Activated T-helper 1 cell treated with anti-CD3 and anti-CD28 coated beads, Interleukin-12 subunit alpha, Interleukin-12 subunit beta, Interleukin-2, Interleukin-4 antibody, amounts not matched to agents 30 ng/mL and 10 ng/mL and 1 ng/mL, durations not matched to agents 14 hours and 24 hours and 36 hours (primary cell): ENCODE data around the gene TANGO2. TPM values are rescaled to one million over a fixed set of nuclear protein-coding genes. Genes with fewer than 3 reads are reported as not detected.

Experiments
- DNase-seq: peaks from one replicate; pipeline ENCODE4 v3.0.0; 2021; ENCODE audit warnings: low spot score
- H3K27ac Mint-ChIP-seq: one replicate; pipeline ENCODE4 v1.8.0; 2021; ENCODE audit warnings: mild to moderate bottlenecking, mixed read lengths
- H3K27me3 Mint-ChIP-seq: one replicate; pipeline ENCODE4 v1.8.0; 2022; ENCODE audit warnings: mild to moderate bottlenecking, moderate library complexity, mixed read lengths; ENCODE audit not compliant: insufficient read depth
- H3K36me3 Mint-ChIP-seq: one replicate; pipeline ENCODE4 v1.8.0; 2021; ENCODE audit warnings: low read depth, mixed read lengths
- H3K4me1 Mint-ChIP-seq: one replicate; pipeline ENCODE4 v1.8.0; 2021; ENCODE audit warnings: low read depth, mixed read lengths
- H3K4me3 Mint-ChIP-seq: one replicate; pipeline ENCODE4 v1.8.0; 2021; ENCODE audit warnings: mild to moderate bottlenecking, moderate library complexity, mixed read lengths
- H3K9me3 Mint-ChIP-seq: one replicate; pipeline ENCODE4 v1.8.0; 2021; ENCODE audit warnings: mixed read lengths
- intact Hi-C: fragments of 100-400 bp; cut with micrococcal nuclease; formaldehyde crosslinking; loops from one replicate; pipeline ENCODE4 v1.15.1; 2024
- total RNA-seq: library from RNA; stranded (reverse); gene quantifications from 2 replicates; pipeline ENCODE4 v1.2.3, GENCODE V29; 2022

TANGO2 gene
- total RNA-seq, 1 donor from 2014 or later, result 29.2 TPM

DNA sequence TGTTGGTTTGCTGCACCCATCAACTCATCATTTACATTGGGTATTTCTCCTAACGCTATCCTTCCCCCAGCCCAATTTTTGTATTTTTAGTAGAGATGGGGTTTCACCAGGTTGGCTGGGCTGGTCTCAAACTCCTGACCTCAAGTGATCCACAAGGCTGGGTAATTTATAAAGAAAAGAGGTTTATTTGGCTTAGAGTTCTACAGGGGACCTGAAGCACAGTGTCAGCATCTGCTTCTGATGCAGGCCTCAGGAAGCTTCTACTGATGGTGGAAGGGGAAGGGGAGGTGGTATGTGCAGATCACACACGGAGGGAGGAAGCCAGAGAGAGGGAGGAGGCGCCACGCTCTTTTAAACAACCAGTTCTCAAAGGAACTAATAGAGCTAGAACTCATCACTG is 25.8 kb downstream of the TANGO2 start:
- no peak overlapping the region for H3K4me3 Mint-ChIP-seq
- no peak overlapping the region for H3K27ac Mint-ChIP-seq
- H3K36me3 Mint-ChIP-seq, result peaks cover 38% of the 10 kb centered on the region

DNA sequence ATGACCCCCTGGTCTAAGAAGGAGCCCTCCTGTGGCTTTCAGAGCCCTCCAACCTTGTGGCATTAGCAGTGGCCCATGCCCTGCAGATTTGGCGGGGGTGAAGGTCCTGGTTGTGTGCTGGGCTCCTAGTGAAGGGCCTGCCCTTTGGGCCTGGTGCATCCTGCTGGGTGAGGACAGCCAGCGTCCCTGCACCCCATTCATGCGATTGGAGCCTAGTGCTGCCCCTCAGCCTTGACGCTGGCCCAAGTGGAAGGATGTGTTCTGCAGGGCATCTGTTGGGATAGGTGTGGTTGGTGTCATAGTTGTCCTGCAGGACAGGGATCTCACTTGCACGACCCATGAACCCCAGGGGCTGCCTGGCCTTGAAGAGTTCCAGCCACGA is 31.0 kb downstream of the TANGO2 start:
- intact Hi-C loops, result no loop called here
- Mint-ChIP-seq H3K27ac (no peak overlapping the region), H3K4me3 (no peak overlapping the region), H3K9me3 (peaks cover 13% of the 10 kb centered on the region), H3K36me3 (peaks cover 28% of the 10 kb centered on the region), H3K27me3 (no peaks in the 10 kb centered on the region), H3K4me1 (no peaks in the 10 kb centered on the region)
- no peak for DNase-seq

More for the DNA sequence above, 25.8 kb downstream of the TANGO2 start:
- Mint-ChIP-seq H3K9me3 (peaks cover 16% of the 10 kb centered on the region), H3K27me3 (no peaks in the 10 kb centered on the region), H3K4me1 (no peaks in the 10 kb centered on the region)
- intact Hi-C loops, result no loop called here
- no peak for DNase-seq

GRCh38 chr22:20052309-20053259 is 31.7 kb downstream of the TANGO2 start:
- Mint-ChIP-seq H3K27me3 (no peaks in the 10 kb centered on the region), H3K27ac (no peak overlapping the region), H3K36me3 (peaks cover 23% of the 10 kb centered on the region), H3K4me1 (no peaks in the 10 kb centered on the region), H3K9me3 (peaks cover 12% of the 10 kb centered on the region), H3K4me3 (no peak overlapping the region)
- no peak for DNase-seq
- intact Hi-C loops, result no loop called here

- Mint-ChIP-seq H3K4me3 (no peak overlapping the region), H3K4me1 (no peaks in the 10 kb centered on the region), H3K9me3 (peaks cover 6% of the 10 kb centered on the region), H3K27me3 (no peaks in the 10 kb centered on the region), H3K27ac (no peak overlapping the region), H3K36me3 (peaks cover 17% of the 10 kb centered on the region)
- intact Hi-C loops, result no loop called here
- DNase-seq, result no peak
These were observed 32.6 kb downstream of the TANGO2 start for GRCh38 chr22:20053407-20054033.

GRCh38 chr22:20054034-20054427 is 33.1 kb downstream of the TANGO2 start:
- H3K9me3 Mint-ChIP-seq, result peaks cover 2% of the 10 kb centered on the region
- intact Hi-C loops, result no loop called here
- no peak overlapping the region for H3K4me3 Mint-ChIP-seq
- no peaks in the 10 kb centered on the region for H3K27me3 Mint-ChIP-seq
- H3K4me1 Mint-ChIP-seq, result peaks cover 4% of the 10 kb centered on the region
- no peak overlapping the region for H3K27ac Mint-ChIP-seq
- H3K36me3 Mint-ChIP-seq, result peaks cover 17% of the 10 kb centered on the region
- DNase-seq, result no peak

GRCh38 chr22:20054485-20054884 is 33.6 kb downstream of the TANGO2 start:
- H3K27ac Mint-ChIP-seq, result no peak overlapping the region
- H3K4me3 Mint-ChIP-seq, result no peak overlapping the region
- no peak for DNase-seq
- no peaks in the 10 kb centered on the region for H3K27me3 Mint-ChIP-seq
- intact Hi-C loops, result no loop called here
- H3K4me1 Mint-ChIP-seq, result peaks cover 9% of the 10 kb centered on the region
- no peaks in the 10 kb centered on the region for H3K9me3 Mint-ChIP-seq
- H3K36me3 Mint-ChIP-seq, result peaks cover 15% of the 10 kb centered on the region

DNA sequence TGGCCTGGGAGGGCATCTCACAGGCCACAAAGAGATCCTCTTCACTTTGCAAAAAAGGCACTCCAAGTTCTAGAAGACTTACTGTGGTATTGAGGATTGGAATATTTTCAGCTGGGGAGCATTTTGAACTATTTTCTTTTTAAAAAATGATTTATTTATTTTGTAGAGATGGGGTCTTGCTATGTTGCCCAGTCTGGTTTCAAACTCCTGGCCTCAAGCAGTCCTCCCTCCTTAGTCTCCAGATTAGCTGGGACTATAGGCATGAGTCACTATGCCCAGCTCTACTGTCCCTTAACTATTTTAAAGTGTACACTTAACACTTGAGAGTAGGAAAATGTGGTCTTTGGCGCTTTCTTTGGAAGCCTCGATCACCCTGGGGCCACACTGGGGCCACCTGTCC is 34.2 kb downstream of the TANGO2 start:
- no peak overlapping the region for H3K27ac Mint-ChIP-seq
- no peak for DNase-seq
- intact Hi-C loops, result no loop called here
- peaks cover 13% of the 10 kb centered on the region for H3K36me3 Mint-ChIP-seq
- no peaks in the 10 kb centered on the region for H3K9me3 Mint-ChIP-seq
- H3K4me1 Mint-ChIP-seq, result peaks cover 12% of the 10 kb centered on the region
- H3K4me3 Mint-ChIP-seq, result no peak overlapping the region
- H3K27me3 Mint-ChIP-seq, result no peaks in the 10 kb centered on the region

GRCh38 chr22:20055654-20056053 is 34.7 kb downstream of the TANGO2 start:
- Mint-ChIP-seq H3K27ac (no peak overlapping the region), H3K9me3 (no peaks in the 10 kb centered on the region), H3K4me1 (peaks cover 12% of the 10 kb centered on the region), H3K4me3 (no peak overlapping the region), H3K27me3 (no peaks in the 10 kb centered on the region), H3K36me3 (peaks cover 17% of the 10 kb centered on the region)
- DNase-seq, result no peak
- intact Hi-C loops, result no loop called here

DNA sequence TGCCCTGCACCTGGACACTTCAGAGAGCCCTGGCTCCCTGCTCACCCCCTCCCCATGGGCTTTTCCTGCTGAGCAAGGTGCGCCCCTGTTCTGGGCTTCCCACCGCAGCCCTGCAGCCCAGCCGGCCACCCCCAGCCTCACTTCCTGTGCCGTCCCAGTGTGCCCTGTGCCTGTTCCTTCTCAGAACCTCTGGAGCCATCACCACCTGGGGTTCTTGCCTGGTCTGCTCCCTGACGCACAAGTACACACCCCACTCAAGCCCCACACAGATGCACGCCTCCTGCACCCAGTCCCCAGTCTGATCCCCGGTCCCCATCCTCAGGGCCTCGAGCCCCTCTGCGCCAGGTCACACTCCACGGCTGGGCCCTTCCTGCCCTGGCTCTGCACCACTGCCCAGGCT is 35.3 kb downstream of the TANGO2 start:
- intact Hi-C loops, result no loop called here
- no peaks in the 10 kb centered on the region for H3K27me3 Mint-ChIP-seq
- peaks cover 17% of the 10 kb centered on the region for H3K36me3 Mint-ChIP-seq

GRCh38 chr22:20056696-20057386 is 35.9 kb downstream of the TANGO2 start:
- Mint-ChIP-seq H3K36me3 (peaks cover 17% of the 10 kb centered on the region), H3K27me3 (no peaks in the 10 kb centered on the region), H3K4me1 (peaks cover 12% of the 10 kb centered on the region), H3K9me3 (no peaks in the 10 kb centered on the region), H3K4me3 (no peak overlapping the region), H3K27ac (no peak overlapping the region)
- intact Hi-C loops, result no loop called here
- no peak for DNase-seq

More for the DNA sequence above, 35.3 kb downstream of the TANGO2 start:
- no peak overlapping the region for H3K27ac Mint-ChIP-seq
- DNase-seq, result no peak
- no peak overlapping the region for H3K4me3 Mint-ChIP-seq
- H3K9me3 Mint-ChIP-seq, result no peaks in the 10 kb centered on the region
- peaks cover 12% of the 10 kb centered on the region for H3K4me1 Mint-ChIP-seq

DNA sequence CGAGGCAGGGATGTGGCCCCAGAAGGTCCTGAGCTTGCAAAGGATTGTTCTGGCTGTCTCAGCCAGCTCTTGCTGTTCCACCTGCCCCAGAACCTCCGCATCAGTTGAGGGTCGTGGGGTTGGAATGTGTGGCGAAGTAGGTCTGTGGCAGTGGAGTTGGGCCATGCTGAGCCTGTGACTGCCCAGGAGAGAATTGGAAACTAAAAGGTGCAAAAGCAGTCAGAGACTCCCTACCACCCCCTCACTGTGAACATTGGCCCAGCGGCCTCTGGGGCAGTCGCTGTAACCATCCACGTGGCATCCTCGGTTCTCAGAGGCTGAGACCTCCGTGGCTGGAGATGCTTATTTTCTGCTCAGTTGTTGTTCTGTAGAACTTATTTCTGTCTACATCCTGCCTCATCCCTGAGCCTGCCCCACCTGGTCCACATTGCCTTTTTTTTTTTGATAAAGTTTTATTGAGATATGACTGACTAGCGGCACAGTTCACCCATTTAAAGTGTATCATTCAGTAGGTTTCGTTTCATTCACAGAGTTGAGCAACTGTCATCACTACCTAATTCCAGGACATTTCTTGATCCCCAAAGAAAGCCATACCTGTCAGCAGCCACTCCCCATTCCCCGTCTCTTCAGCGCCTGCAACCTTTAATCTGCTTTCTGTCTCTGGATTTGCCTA is 36.8 kb downstream of the TANGO2 start:
- H3K27me3 Mint-ChIP-seq, result no peaks in the 10 kb centered on the region
- DNase-seq, result no peak
- H3K27ac Mint-ChIP-seq, result no peak overlapping the region
- no peaks in the 10 kb centered on the region for H3K9me3 Mint-ChIP-seq
- H3K36me3 Mint-ChIP-seq, result peaks cover 14% of the 10 kb centered on the region
- H3K4me1 Mint-ChIP-seq, result peaks cover 12% of the 10 kb centered on the region
- intact Hi-C loops, result no loop called here
- no peak overlapping the region for H3K4me3 Mint-ChIP-seq

- H3K27ac Mint-ChIP-seq, result no peak overlapping the region
- H3K4me1 Mint-ChIP-seq, result peaks cover 12% of the 10 kb centered on the region
- H3K9me3 Mint-ChIP-seq, result no peaks in the 10 kb centered on the region
- intact Hi-C loops, result no loop called here
- H3K27me3 Mint-ChIP-seq, result no peaks in the 10 kb centered on the region
- H3K36me3 Mint-ChIP-seq, result peaks cover 15% of the 10 kb centered on the region
- H3K4me3 Mint-ChIP-seq, result no peak overlapping the region
- DNase-seq, result no peak
These were observed 38.3 kb downstream of the TANGO2 start for GRCh38 chr22:20058989-20059770.
